ENCODE data around the gene SPOCK1.
"Not testable (repeated sequence)": the region's sequence is repeated elsewhere in the genome, so short reads cannot be mapped to it uniquely, and the experiment has no call there.

The SPOCK1 gene

DNA sequence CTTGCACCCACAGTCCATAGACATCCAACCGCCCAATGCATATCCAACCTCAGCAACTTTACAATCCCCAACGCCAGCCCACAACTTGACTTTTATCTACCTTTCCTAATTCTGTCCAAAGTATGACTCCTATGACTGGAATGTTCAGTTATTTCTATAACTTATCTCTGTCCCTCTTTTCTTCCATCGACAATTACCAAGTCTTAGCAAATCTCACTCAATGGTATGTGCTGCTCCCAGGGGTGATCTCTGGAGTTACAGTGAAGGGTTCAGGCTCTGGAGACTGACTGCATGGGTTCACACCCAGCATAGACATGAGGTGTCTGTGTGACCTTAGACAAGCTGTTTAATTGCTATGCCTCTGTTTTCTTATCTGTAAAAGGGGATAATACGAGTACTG, 106.9 kb downstream of the SPOCK1 start:
- peaks cover 18% of the 10 kb centered on the region for H3K27me3 Mint-ChIP-seq (ENCODE audit: low read depth)
- H3K36me3 Mint-ChIP-seq (ENCODE audit: low read depth), result no peaks in the 10 kb centered on the region
- H3K4me1 Mint-ChIP-seq, result peaks cover 6% of the 10 kb centered on the region
- TF ChIP-seq, protein P1, sequence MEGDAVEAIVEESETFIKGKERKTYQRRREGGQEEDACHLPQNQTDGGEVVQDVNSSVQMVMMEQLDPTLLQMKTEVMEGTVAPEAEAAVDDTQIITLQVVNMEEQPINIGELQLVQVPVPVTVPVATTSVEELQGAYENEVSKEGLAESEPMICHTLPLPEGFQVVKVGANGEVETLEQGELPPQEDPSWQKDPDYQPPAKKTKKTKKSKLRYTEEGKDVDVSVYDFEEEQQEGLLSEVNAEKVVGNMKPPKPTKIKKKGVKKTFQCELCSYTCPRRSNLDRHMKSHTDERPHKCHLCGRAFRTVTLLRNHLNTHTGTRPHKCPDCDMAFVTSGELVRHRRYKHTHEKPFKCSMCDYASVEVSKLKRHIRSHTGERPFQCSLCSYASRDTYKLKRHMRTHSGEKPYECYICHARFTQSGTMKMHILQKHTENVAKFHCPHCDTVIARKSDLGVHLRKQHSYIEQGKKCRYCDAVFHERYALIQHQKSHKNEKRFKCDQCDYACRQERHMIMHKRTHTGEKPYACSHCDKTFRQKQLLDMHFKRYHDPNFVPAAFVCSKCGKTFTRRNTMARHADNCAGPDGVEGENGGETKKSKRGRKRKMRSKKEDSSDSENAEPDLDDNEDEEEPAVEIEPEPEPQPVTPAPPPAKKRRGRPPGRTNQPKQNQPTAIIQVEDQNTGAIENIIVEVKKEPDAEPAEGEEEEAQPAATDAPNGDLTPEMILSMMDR (IDR thresholded peaks at IDR 0.05; ENCODE audit: unreplicated experiment in 3 of 3), result no peak
- peaks cover 6% of the 10 kb centered on the region for H3K9me3 Mint-ChIP-seq
- H3K4me3 Mint-ChIP-seq, result no peak overlapping the region
- no peak overlapping the region for H3K27ac Mint-ChIP-seq

DNA sequence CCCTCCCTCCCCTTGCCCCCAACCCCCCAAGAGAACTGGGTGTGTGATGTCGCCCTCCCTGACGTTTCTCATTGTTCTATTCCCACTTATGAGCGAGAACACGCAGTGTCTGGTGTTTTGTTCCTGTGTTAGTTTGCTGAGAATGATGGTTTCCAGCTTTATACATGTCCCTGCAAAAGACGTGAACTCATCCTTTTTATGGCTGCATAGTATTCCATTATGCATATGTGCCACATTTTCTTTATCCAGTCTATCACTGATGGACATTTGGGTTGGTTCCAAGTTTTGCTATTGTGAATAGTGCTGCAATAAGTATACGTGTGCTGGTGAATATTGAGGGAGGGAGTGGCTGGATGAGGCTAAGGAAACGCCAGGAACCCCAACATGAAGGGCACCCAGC, 108.1 kb downstream of the SPOCK1 start:
- H3K27ac Mint-ChIP-seq; H3K9me3 Mint-ChIP-seq; H3K4me1 Mint-ChIP-seq; H3K36me3 Mint-ChIP-seq (ENCODE audit: low read depth); H3K4me3 Mint-ChIP-seq: not testable (repeated sequence)
- peaks cover 18% of the 10 kb centered on the region for H3K27me3 Mint-ChIP-seq (ENCODE audit: low read depth)

DNA sequence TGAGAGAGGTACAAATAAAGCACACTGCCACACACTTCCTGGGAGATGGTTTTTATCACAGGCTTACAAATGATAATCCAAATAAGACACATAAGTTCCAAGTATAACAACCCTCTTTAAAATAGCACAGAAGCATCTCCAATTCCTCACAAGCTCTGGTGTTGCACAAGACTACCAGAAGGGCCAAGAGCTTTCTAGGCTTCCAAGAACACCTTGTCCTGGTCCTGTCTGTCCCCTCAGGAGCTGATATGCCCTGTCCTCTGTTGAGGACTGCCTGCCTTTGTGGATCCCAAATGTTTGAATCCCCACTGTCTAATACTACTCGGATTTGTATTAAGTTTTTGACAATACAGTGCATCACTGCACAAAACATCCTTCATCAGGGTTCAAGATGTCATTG, 110.1 kb downstream of the SPOCK1 start:
- TF ChIP-seq, protein P1 (IDR thresholded peaks at IDR 0.05; ENCODE audit: unreplicated experiment in 3 of 3), result no peak
- Mint-ChIP-seq H3K27me3 (ENCODE audit: low read depth) (peaks cover 12% of the 10 kb centered on the region), H3K9me3 (peaks cover 15% of the 10 kb centered on the region), H3K36me3 (ENCODE audit: low read depth) (no peaks in the 10 kb centered on the region), H3K4me3 (no peak overlapping the region), H3K27ac (no peak overlapping the region), H3K4me1 (no peaks in the 10 kb centered on the region)

DNA sequence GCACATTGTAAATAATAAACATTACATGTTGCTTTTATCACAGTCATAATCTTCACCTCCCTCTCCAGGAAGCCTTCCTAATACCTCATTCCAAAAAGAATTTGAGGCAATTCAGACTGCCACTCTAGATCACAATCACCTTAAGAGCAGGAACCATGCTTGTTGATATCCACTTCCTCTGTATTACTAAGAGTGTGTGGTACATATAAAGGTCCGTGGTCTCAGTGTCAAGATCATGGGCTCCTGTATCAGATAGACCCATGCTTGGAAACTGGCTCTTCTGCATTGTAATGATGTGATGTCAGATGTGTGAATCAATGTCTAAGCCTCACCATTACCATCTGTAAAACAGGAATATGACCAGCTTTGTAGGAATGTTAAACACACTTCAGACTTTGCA, 114.1 kb downstream of the SPOCK1 start:
- Mint-ChIP-seq H3K27me3 (ENCODE audit: low read depth) (peaks cover 9% of the 10 kb centered on the region), H3K27ac (no peak overlapping the region), H3K36me3 (ENCODE audit: low read depth) (peaks cover 8% of the 10 kb centered on the region), H3K4me3 (no peak overlapping the region), H3K9me3 (peaks cover 40% of the 10 kb centered on the region), H3K4me1 (no peaks in the 10 kb centered on the region)
- TF ChIP-seq, protein P1 (IDR thresholded peaks at IDR 0.05; ENCODE audit: unreplicated experiment in 3 of 3), result no peak

DNA sequence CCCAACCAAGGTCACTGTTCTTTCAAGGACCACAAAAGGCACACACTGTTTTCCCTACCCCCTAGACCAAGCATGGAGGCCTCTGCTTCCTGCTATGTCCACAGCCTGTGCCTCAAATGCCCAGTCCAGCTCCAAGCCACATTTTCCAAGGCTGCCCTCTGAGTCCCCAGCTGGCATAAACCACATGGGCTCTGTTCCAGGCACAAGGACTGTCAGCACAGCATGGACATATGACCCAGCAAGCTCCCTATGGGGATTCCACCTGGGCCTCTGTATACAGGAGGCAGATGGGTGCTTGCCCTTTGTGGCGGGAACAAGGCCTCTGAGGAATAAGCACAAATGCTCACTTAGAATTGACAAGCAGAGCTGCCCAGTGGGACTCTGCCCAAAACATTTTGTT, 115.2 kb downstream of the SPOCK1 start:
- no peak overlapping the region for H3K4me3 Mint-ChIP-seq
- TF ChIP-seq, protein P1 (IDR thresholded peaks at IDR 0.05; ENCODE audit: unreplicated experiment in 3 of 3), result no peak
- H3K27me3 Mint-ChIP-seq (ENCODE audit: low read depth), result peaks cover 9% of the 10 kb centered on the region

DNA sequence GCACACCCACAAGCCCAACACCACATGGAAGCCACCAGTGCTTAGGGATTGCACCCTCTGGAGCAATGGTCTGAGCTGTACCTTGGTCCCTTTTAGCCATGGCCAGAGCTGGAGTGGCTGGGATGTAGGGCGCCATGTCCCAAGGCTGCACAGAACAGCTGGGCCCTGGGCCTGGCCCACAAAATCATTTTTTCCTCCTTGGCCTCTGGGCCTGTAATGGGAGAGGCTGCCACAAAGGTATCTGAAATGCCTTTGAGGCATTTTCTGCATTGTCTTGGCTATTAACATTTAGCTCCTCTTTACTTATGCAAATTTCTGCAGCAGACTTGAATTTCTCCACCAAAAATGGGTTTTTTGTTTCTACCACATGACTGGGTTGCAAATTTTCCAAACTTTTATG, 117.6 kb downstream of the SPOCK1 start:
- no peak overlapping the region for H3K4me3 Mint-ChIP-seq
- peaks cover 42% of the 10 kb centered on the region for H3K9me3 Mint-ChIP-seq
- TF ChIP-seq, protein P1 (IDR thresholded peaks at IDR 0.05; ENCODE audit: unreplicated experiment in 3 of 3), result no peak
- H3K36me3 Mint-ChIP-seq (ENCODE audit: low read depth), result peaks cover 8% of the 10 kb centered on the region
- H3K27me3 Mint-ChIP-seq (ENCODE audit: low read depth), result peaks cover 9% of the 10 kb centered on the region
- H3K4me1 Mint-ChIP-seq, result no peaks in the 10 kb centered on the region
- H3K27ac Mint-ChIP-seq, result no peak overlapping the region

More for the DNA sequence above, 115.2 kb downstream of the SPOCK1 start:
- Mint-ChIP-seq H3K9me3 (peaks cover 42% of the 10 kb centered on the region), H3K27ac (no peak overlapping the region), H3K36me3 (ENCODE audit: low read depth) (peaks cover 8% of the 10 kb centered on the region), H3K4me1 (no peaks in the 10 kb centered on the region)
